AG09309 (cell line): ENCODE results near the gene GLT8D1.

ENCODE experiments used
- DNase-seq: peaks from one replicate; pipeline ENCODE4 v3.0.0-alpha.2; 2010; ENCODE audit warnings: low read depth
- H3K4me3 ChIP-seq: 2 replicates; pipeline ENCODE4 v1.5.1; 2011; ENCODE audit warnings: mild to moderate bottlenecking, low read depth, low read length, moderate library complexity; ENCODE audit not compliant: control insufficient read depth
- TF ChIP-seq, protein P1 (sequence below): IDR thresholded peaks from 2 replicates; pipeline ENCODE4 v1.5.1; 2011; ENCODE audit warnings: mild to moderate bottlenecking, low read depth, low read length, inconsistent platforms; ENCODE audit not compliant: insufficient read depth, control insufficient read depth; ENCODE audit errors: missing control alignments

GLT8D1 gene

DNA sequence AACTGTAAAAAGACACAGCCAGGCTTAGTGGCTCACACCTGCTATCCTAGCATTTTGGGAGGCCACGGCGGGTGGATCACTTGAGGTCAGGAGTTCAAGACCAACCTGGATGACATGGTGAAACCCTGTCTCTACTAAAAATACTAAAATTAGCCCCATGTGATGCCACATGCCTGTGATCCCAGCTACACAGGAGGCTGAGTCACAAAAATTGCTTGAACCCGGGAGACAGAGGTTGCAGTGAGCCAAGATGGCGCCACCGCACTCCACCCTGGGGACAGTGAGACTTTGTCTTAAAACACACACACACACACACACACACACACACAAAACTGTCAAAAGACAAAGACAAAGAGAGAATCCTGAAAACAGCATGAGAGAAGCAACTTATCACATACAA, 18.3 kb upstream of the GLT8D1 start:
- H3K4me3 ChIP-seq = no peak overlapping the region
- DNase-seq = no peak
- TF ChIP-seq, protein P1, sequence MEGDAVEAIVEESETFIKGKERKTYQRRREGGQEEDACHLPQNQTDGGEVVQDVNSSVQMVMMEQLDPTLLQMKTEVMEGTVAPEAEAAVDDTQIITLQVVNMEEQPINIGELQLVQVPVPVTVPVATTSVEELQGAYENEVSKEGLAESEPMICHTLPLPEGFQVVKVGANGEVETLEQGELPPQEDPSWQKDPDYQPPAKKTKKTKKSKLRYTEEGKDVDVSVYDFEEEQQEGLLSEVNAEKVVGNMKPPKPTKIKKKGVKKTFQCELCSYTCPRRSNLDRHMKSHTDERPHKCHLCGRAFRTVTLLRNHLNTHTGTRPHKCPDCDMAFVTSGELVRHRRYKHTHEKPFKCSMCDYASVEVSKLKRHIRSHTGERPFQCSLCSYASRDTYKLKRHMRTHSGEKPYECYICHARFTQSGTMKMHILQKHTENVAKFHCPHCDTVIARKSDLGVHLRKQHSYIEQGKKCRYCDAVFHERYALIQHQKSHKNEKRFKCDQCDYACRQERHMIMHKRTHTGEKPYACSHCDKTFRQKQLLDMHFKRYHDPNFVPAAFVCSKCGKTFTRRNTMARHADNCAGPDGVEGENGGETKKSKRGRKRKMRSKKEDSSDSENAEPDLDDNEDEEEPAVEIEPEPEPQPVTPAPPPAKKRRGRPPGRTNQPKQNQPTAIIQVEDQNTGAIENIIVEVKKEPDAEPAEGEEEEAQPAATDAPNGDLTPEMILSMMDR = no peak

DNA sequence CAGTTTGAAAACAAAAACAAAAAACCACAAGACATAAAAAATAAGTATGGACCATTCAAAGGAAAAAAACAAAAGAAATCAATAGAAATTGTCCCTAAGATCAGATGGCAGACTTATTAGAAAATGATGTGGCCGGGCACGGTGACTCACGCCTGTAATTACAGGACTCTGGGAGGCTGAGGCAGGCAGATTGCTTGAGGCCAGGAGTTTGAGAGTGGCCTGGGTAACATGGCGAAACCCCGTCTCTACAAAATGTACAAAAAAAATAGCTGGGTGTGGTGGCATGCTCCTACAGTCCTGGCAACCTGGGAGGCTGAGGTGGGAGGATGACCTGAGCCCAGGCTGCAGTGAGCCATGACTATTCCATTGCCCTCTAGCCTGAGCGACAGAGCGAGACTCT, 16.9 kb upstream of the GLT8D1 start:
- no peak overlapping the region for H3K4me3 ChIP-seq
- TF ChIP-seq, protein P1 = no peak
- no peak for DNase-seq

DNA sequence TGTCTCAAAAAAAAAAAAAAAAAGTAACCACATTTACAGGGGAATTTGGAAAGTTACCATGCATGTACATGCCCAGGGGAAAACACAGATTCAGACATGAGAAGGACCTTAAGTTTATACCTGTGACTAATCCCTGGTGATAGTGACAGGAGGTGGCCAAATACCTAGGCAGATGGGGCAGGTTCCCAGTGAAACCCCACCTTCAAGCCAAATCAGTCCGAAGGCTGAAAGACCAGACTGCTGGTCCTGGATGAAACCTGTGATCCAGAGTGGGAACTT, 16.1 kb upstream of the GLT8D1 start:
- TF ChIP-seq, protein P1 = no peak
- H3K4me3 ChIP-seq = no peak overlapping the region
- DNase-seq = no peak

DNA sequence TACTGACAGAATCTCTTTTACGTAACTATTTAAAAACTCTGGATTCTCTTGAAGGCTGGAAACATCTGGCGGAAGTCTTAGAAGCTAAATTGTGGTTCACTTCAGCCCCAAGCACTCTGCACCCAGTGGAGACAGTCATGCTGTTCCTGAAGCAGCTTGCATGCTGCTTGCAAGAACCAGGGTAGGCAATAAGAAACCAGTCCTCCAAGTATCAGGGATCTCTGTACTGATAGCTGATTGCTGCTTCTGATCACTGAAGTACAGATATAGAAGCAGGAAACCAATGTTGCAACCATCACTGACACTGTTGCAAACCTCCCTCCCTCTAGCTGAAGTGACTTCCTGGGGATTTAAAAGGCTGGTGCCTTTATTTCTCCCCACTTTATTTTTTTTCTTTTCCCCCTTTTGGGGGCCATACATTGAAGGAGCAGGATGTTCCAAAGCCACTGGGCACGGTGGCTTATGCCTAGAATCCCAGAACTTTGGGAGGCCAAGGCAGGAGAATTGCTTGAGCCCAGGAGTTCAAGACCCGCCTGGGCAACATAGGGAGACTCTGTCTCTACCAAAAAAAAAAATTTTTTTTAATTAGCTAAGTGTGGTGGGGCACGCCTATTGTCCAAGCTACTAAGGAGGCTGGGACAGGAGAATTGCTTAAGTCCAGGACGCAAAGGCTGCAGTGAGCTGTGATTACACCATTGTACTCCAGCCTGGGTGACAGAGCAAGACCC, 15.6 kb upstream of the GLT8D1 start:
- TF ChIP-seq, protein P1 = no peak
- DNase-seq = no peak
- H3K4me3 ChIP-seq = no peak overlapping the region

DNA sequence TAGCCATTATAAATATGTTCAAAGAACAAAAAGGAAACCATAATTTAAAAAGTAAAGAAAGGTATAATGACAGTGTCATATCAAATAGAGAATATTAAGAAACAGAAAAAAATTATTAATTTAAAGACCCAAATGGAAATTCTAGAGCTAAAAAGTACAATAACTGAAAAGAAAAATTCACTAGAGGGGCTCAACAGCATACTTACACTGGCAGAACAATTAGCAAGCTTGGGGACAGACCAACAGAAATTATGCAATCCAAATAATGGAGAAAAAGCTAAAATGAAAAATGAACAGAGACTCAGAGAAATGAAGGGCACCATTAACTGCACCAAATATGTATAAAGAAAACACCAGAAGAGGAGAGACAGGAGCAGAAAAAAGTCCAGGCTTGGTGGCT, 14.0 kb upstream of the GLT8D1 start:
- H3K4me3 ChIP-seq = no peak overlapping the region
- DNase-seq = no peak
- TF ChIP-seq, protein P1 = no peak

DNA sequence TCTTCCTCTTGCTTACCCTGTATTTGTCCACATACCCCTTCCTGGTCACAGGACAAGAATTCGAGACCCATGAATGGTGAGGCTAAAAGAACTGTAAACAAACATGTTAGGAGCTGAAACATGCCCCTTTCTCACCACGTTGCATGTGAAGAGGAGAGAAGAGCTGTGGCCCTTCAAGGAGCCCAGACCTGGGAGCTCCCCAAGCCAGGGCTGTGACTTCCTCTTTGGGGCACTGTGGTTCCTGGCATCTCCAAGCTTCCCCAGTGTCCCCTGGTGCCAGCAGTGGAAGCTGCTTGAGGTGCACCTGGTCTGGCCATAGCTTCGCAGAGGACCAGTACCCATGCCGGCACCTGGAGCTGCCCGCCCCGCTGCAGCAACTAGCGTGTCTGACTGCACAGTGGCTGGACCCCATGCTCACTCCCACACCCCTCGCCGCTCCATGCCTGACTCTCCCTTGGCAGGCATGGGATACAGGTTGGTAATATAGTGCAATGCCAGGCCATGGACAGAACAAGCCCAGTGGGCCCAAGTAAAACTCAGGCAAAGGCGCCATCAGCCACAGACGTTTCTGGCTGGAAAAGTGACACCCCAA, 10.2 kb upstream of the GLT8D1 start:
- TF ChIP-seq, protein P1 = no peak
- H3K4me3 ChIP-seq = no peak overlapping the region
- no peak for DNase-seq
